GM18508 (cell line): Measurements from ENCODE around the gene ANKRD27.

Experiments
- ATAC-seq: cut with Tn5 transposase; IDR thresholded peaks from one replicate; pipeline ENCODE4 v1.9.1; 2021; ENCODE audit warnings: moderate number of reproducible peaks; ENCODE audit not compliant: insufficient read depth, unreplicated experiment

ANKRD27 gene

GRCh38 chr19:32691291-32691951 is 16.4 kb upstream of the ANKRD27 start, which contains the start of gene NUDT19:
Gene NUDT19, plus strand, starts transcription at chr19:32691821. Its CDS starts 140 bp downstream, at chr19:32691961.
- ATAC-seq = peak; percentile 55

GRCh38 chr19:32688311-32688710 is 13.3 kb upstream of the ANKRD27 start:
- ATAC-seq = no peak

- ATAC-seq = no peak
Measured at GRCh38 chr19:32687681-32688080, 12.7 kb upstream of the ANKRD27 start.

- ATAC-seq = no peak
Measured at GRCh38 chr19:32686847-32687475, 12.0 kb upstream of the ANKRD27 start.

- ATAC-seq = no peak
Measured at GRCh38 chr19:32682317-32682716, 7.3 kb upstream of the ANKRD27 start.

- ATAC-seq = no peak
Measured at GRCh38 chr19:32680986-32681385, 6.0 kb upstream of the ANKRD27 start.

GRCh38 chr19:32677657-32678056 is 2.7 kb upstream of the ANKRD27 start:
- no peak for ATAC-seq

GRCh38 chr19:32676895-32677359 is 1.9 kb upstream of the ANKRD27 start:
- no peak for ATAC-seq

GRCh38 chr19:32676186-32676894 is 1.4 kb upstream of the ANKRD27 start:
- ATAC-seq = no peak

- no peak for ATAC-seq
Measured at GRCh38 chr19:32675720-32676185, 773 bp upstream of the ANKRD27 start, which contains the start of gene RGS9BP. Gene RGS9BP, plus strand, starts transcription at chr19:32675848. Its CDS starts 416 bp downstream, at chr19:32676264.

GRCh38 chr19:32674153-32674930 is 638 bp downstream of the ANKRD27 start:
- no peak for ATAC-seq

- no peak for ATAC-seq
Measured at GRCh38 chr19:32673573-32673972, 1.4 kb downstream of the ANKRD27 start.

GRCh38 chr19:32672841-32673240 is 2.1 kb downstream of the ANKRD27 start:
- no peak for ATAC-seq

GRCh38 chr19:32671883-32672593 is 2.9 kb downstream of the ANKRD27 start:
- ATAC-seq = no peak

- no peak for ATAC-seq
Measured at GRCh38 chr19:32669310-32669709, 5.7 kb downstream of the ANKRD27 start.

GRCh38 chr19:32666084-32666483 is 8.9 kb downstream of the ANKRD27 start:
- ATAC-seq = no peak

- no peak for ATAC-seq
Measured at GRCh38 chr19:32662186-32662585, 12.8 kb downstream of the ANKRD27 start.

GRCh38 chr19:32661318-32661717 is 13.7 kb downstream of the ANKRD27 start:
- ATAC-seq = no peak

GRCh38 chr19:32658527-32658926 is 16.5 kb downstream of the ANKRD27 start:
- no peak for ATAC-seq

GRCh38 chr19:32658075-32658474 is 16.9 kb downstream of the ANKRD27 start:
- no peak for ATAC-seq
